Activated CD4-positive, alpha-beta T cell treated with anti-CD3 and anti-CD28 coated beads, Interleukin-2, amount 50 U/mL, for 4 hours (primary cell): ENCODE measurements around the gene SLC1A1.
A peak's percentile ranks its signal among the peaks of the same experiment; 100 is the strongest.
"Not testable (repeated sequence)": the region's sequence is repeated elsewhere in the genome, so short reads cannot be mapped to it uniquely, and the experiment has no call there.

ENCODE experiments used
- DNase-seq, 2 experiments: peaks; one replicate each; pipeline ENCODE4 v3.0.0-alpha.2; 2020

The SLC1A1 gene

GRCh38 chr9:4581861-4582565 lies 91.7 kb downstream of the SLC1A1 start:
- DNase-seq, result no peak

- no peak for DNase-seq
These were observed 92.7 kb downstream of the SLC1A1 start for GRCh38 chr9:4583001-4583400.

GRCh38 chr9:4584636-4585035 lies 94.4 kb downstream of the SLC1A1 start:
- no peak for DNase-seq

- DNase-seq, result no peak
These were observed 94.9 kb downstream of the SLC1A1 start for GRCh38 chr9:4585135-4585534.

DNA sequence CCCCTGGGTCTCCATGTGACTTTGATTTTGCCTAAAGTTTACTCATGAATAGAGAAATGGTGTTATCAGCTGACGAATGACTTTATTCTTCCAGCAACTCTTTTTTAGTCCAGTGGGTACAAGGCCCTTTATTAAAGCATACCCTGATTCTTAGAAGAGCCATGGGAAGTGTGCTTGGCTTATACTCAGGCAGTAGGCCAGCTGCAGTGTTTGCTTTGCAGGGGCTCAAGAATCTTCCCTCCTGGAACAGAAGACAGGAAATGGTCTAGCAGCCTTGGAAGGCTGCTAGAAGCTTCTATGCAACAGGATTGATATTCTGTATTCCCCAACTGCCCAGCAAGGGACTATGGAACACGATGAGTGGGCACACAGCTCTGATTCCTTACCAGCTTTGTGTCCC lies 98.5 kb downstream of the SLC1A1 start:
- no peak for DNase-seq

GRCh38 chr9:4590430-4591122 lies 100.3 kb downstream of the SLC1A1 start:
- no peak for DNase-seq

DNA sequence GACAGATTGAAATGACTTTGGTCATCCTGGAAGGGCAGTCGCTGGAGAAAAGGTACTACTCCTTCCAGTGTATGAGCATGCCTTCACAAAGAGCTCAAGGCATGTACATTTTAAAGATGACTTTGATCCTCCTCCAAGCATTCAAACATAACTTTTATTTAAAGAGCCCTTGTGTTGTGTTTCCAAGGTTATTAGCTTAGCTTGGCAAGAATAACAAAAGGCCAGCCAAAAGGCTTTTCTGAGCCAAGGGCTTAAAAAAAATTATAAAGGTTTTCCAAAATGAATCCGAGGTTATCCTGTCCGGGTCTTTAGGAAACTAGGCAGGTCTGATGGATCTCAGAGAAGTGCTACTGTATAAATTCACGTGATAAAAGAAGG lies 100.8 kb downstream of the SLC1A1 start:
- DNase-seq, result no peak

DNA sequence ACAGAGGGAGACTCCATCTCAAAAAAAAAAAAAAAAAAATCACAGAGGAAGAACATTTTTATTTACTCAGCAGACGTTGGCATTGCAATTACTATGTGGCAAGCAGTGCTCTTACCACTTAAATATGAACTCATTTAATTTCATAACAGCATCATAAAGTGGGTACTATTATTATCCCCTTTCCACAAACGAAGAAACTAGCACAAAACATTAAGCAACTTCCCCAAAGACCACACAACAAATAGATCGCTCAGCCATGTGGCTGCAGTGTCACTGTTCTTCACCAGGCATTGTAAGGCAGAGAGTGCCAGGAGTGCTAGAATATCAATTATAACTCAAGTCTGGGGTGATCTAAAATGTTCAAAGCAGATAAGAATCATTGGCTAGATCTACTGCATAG lies 102.0 kb downstream of the SLC1A1 start:
- no peak for DNase-seq

GRCh38 chr9:4592886-4593285 lies 102.6 kb downstream of the SLC1A1 start:
- no peak for DNase-seq

GRCh38 chr9:4594545-4594944 lies 104.3 kb downstream of the SLC1A1 start:
- no peak for DNase-seq

- no peak for DNase-seq
These were observed 104.7 kb downstream of the SLC1A1 start for GRCh38 chr9:4594994-4595393.

DNA sequence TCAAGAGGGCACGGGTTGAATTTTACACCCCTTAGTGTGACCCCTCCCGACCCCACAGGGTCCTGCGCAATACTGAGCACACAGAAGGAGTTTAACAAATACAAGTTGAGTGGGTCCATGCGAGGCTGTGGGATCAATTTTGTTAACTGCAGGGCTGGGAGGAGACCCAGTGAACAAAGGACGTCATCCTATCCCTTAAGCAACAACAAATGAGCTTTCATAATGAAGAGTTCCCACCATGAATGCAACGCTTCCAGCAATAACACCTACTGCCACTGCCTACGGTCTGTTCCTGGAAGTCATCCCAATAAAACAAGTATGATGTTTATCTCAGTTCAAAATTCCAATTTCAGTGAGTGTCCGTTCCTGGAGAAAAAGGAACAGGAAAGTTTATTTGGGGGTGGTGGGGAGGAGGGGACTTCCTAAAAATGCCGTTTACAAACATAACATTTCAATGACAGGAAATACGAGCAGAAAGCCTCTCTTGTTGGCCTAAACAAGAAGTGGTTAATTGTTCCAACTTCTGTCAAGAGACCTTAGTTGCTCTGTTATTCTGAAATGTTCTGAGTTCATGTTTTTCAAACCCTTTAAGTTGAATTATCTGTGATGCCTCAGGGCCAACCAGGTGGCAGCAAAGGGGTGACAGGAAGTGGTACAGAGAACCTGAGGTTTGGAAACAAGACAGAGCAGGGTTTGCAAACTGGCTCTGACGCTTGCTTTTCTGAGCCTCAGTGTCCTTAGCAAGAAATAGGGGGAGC lies 106.1 kb downstream of the SLC1A1 start:
- DNase-seq, result peak; percentile 21 to 31

- DNase-seq, result no peak
These were observed 110.1 kb downstream of the SLC1A1 start for GRCh38 chr9:4600368-4600767.

DNA sequence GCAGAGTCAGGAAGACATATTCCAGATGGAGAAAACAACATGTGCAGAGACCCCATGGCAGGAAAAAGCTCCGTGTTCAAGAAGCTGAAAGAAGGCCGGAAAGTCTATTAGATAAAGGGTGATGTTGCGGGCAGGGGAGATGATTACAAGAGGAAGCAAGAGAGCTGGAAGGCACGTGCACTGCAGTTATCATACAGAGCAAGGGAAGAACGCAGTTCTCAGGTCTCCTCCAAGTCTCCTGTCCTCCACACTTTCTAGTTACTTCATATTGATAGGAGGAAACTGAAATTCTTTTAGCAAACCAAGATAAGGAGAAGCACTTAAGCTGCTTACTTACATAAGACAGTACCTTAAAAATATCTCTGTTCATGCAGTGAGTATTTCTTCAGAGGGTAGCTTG lies 113.6 kb downstream of the SLC1A1 start:
- no peak for DNase-seq

DNA sequence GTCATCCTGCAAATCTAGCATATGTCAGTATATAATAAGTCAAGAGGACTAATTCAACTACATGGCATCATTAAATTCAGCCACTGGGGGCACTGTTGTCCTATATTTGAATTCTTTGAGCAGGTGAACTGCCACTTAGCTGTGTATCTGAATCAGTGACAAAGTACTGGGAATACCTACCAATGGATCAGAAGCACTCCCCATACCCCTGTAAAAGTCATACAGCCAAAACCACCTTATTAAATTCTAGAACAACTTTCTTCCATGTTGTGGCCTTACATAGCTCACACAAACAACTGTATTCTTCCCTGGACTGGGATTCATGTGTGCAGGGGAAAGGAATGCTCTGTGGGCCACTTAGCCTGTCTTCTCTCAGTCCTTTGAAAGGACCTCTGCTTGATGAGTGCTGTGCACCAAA lies 114.4 kb downstream of the SLC1A1 start:
- peak; percentile 47 to 54 for DNase-seq

- not testable (repeated sequence) for DNase-seq
These were observed 115.8 kb downstream of the SLC1A1 start for GRCh38 chr9:4606033-4606432.

DNA sequence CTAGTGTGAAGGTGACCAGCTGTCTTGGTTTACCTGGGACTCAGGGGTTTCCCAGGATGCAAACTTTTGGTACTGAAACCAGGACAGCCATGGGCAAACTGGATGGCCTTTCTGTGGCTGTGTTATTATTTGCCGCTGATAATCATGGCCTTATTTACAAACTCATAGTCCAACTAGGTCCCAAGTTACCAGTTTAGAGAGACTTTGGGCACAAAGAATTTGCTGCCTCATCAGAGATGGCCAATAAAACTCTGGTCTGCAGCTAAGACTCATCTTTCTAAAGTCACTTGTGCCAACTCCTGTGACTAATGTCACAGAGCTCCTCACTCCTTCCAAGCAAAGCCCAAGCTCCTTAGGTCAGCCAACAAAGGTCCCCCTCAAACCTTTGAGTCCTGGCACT lies 124.4 kb downstream of the SLC1A1 start:
- no peak for DNase-seq

- DNase-seq, result no peak
These were observed 125.0 kb downstream of the SLC1A1 start for GRCh38 chr9:4615251-4615650.

DNA sequence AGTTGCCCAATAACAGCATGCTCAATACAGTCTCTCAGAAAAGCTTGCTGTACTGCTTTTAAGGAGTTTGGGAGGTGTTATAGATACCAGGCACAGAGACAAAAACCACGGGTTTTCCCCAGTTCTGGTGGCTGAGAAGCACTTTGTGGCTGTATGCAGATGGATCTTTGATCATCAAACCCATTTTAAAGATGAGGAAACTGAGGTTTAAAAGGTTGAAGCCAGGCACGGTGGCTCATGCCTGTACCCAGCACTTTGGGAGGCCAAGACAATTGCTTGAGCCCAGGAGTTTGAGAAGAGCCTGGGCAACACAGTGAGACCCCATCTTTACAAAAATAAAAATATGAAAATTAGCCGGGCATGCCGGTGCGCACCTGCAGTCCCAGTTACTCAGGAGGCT lies 125.5 kb downstream of the SLC1A1 start:
- DNase-seq, result no peak

- DNase-seq, result no peak
These were observed 127.5 kb downstream of the SLC1A1 start for GRCh38 chr9:4617752-4618151.

GRCh38 chr9:4618700-4619099 lies 128.4 kb downstream of the SLC1A1 start:
- no peak for DNase-seq

GRCh38 chr9:4620057-4620765 lies 129.9 kb downstream of the SLC1A1 start:
- no peak for DNase-seq

- no peak for DNase-seq
These were observed 130.8 kb downstream of the SLC1A1 start for GRCh38 chr9:4620881-4621555.
